ENCODE results near the gene CEP128. TPM values are rescaled to one million over a fixed set of nuclear protein-coding genes. Genes with fewer than 3 reads are reported as not detected.

CEP128 gene
- total RNA-seq, 2 experiments from 2014 or later = 12.3 to 13.0 TPM

DNA sequence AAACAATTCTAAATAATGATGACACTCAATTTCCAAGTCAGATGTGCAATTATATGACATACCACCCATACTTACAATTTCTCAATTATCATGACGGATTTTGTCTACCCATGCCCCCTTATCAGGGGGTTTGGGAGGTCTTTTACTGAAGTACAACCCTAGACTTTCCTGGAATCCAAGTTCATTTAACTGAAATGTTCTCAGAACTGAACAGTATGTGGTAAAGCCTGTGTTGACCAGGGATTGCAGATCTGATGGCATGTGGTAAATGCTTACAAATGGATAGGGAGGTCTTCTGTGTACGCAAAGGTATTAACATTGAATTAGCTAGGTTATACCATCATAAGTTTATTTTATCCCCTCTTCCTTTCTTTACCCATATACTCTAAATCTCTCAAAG, 281.8 kb downstream of the CEP128 start:
- ChIA-PET POLR2A (no interaction called here), CTCF (no interaction called here)
- Mint-ChIP-seq H3K27ac (no peak overlapping the region), H3K4me1 (ENCODE audit: low read depth) (no peaks in the 10 kb centered on the region), H3K27me3 (no peaks in the 10 kb centered on the region), H3K36me3 (ENCODE audit: low read depth) (peaks cover 11% of the 10 kb centered on the region), H3K4me3 (no peak overlapping the region), H3K9me3 (peaks cover 3% of the 10 kb centered on the region)
- TF ChIP-seq, protein P1, sequence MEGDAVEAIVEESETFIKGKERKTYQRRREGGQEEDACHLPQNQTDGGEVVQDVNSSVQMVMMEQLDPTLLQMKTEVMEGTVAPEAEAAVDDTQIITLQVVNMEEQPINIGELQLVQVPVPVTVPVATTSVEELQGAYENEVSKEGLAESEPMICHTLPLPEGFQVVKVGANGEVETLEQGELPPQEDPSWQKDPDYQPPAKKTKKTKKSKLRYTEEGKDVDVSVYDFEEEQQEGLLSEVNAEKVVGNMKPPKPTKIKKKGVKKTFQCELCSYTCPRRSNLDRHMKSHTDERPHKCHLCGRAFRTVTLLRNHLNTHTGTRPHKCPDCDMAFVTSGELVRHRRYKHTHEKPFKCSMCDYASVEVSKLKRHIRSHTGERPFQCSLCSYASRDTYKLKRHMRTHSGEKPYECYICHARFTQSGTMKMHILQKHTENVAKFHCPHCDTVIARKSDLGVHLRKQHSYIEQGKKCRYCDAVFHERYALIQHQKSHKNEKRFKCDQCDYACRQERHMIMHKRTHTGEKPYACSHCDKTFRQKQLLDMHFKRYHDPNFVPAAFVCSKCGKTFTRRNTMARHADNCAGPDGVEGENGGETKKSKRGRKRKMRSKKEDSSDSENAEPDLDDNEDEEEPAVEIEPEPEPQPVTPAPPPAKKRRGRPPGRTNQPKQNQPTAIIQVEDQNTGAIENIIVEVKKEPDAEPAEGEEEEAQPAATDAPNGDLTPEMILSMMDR (IDR thresholded peaks at IDR 0.05) = no peak
- H3K27ac ChIP-seq (ENCODE audit: low read depth in 1 of 2, low read length in 2 of 2) = no peak overlapping the region
- H3K36me3 ChIP-seq (ENCODE audit: insufficient read depth, low read length) = no peaks in the 10 kb centered on the region
- H3K9me3 ChIP-seq (ENCODE audit: control insufficient read depth in 1 of 2, insufficient read depth in 1 of 2, low read length in 2 of 2) = no peaks in the 10 kb centered on the region
- intact Hi-C loops (cut with DNase I, micrococcal nuclease) = no loop called here
- H3K27me3 ChIP-seq (ENCODE audit: control insufficient read depth in 1 of 2, insufficient read depth in 2 of 2, low read length in 2 of 2) = no peaks in the 10 kb centered on the region
- no peak overlapping the region for H3K4me3 ChIP-seq (ENCODE audit: low read length)
- no peak for ATAC-seq (ENCODE audit: poor library complexity)
- no peaks in the 10 kb centered on the region for H3K4me1 ChIP-seq (ENCODE audit: insufficient read depth, low read length)
- no peak for DNase-seq

DNA sequence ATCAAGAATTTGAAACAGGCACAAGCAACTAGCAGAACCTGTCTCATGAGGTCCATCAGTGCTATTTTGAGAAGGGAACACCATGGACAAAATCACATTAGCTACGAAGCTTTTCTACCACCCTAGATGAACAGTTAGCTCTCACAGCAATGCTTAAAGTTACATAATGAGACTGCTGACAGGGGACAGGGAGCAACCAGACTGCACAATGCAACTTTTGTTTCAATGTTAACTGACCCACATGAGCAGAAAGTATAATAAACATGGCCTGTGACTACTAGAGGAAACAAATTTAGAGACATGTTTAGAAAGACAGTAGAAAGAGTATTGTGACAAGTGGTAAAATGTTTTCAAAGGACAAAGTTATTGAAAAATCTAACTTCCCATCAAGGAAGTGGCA, 282.8 kb downstream of the CEP128 start:
- DNase-seq (no peak), ATAC-seq (ENCODE audit: poor library complexity) (no peak)
- CTCF ChIA-PET = no interaction called here
- Mint-ChIP-seq H3K27ac (no peak overlapping the region), H3K4me3 (no peak overlapping the region), H3K27me3 (no peaks in the 10 kb centered on the region), H3K9me3 (peaks cover 6% of the 10 kb centered on the region), H3K4me1 (ENCODE audit: low read depth) (no peaks in the 10 kb centered on the region), H3K36me3 (ENCODE audit: low read depth) (peaks cover 22% of the 10 kb centered on the region)
- no peak overlapping the region for H3K27ac ChIP-seq (ENCODE audit: low read depth in 1 of 2, low read length in 2 of 2)
- TF ChIP-seq, protein P1 (IDR thresholded peaks at IDR 0.05) = no peak
- no peaks in the 10 kb centered on the region for H3K4me1 ChIP-seq (ENCODE audit: insufficient read depth, low read length)
- H3K27me3 ChIP-seq (ENCODE audit: control insufficient read depth in 1 of 2, insufficient read depth in 2 of 2, low read length in 2 of 2) = no peaks in the 10 kb centered on the region
- intact Hi-C loops (cut with DNase I, micrococcal nuclease) = no loop called here
- H3K9me3 ChIP-seq (ENCODE audit: control insufficient read depth in 1 of 2, insufficient read depth in 1 of 2, low read length in 2 of 2) = no peaks in the 10 kb centered on the region
- no peaks in the 10 kb centered on the region for H3K36me3 ChIP-seq (ENCODE audit: insufficient read depth, low read length)
- POLR2A ChIA-PET = no interaction called here
- no peak overlapping the region for H3K4me3 ChIP-seq (ENCODE audit: low read length)

DNA sequence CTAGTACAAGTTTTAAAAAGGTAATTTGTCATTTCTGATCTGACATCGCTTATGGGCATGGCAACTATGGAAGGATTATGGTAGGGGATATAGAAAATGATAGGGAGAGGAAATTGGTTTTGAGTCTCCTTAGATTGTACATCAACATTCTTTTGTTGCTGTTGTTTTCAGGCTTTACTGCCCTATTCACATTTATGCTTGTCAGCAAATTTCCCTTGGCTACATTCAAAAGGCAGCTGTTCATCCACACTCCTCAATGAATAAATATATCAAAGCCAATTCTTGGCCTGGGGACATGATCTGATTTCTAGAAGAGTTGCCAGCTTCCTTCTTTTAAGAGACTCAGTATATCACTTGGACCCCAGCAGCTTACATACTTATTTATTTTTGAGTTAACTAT, 283.4 kb downstream of the CEP128 start:
- ChIA-PET POLR2A (no interaction called here), CTCF (no interaction called here)
- peaks cover 27% of the 10 kb centered on the region for H3K36me3 Mint-ChIP-seq (ENCODE audit: low read depth)
- Histone ChIP-seq H3K4me1 (ENCODE audit: insufficient read depth, low read length) (no peaks in the 10 kb centered on the region), H3K36me3 (ENCODE audit: insufficient read depth, low read length) (no peaks in the 10 kb centered on the region), H3K9me3 (ENCODE audit: control insufficient read depth in 1 of 2, insufficient read depth in 1 of 2, low read length in 2 of 2) (no peaks in the 10 kb centered on the region), H3K27me3 (ENCODE audit: control insufficient read depth in 1 of 2, insufficient read depth in 2 of 2, low read length in 2 of 2) (no peaks in the 10 kb centered on the region), H3K4me3 (ENCODE audit: low read length) (no peak overlapping the region), H3K27ac (ENCODE audit: low read depth in 1 of 2, low read length in 2 of 2) (no peak overlapping the region)
- H3K4me1 Mint-ChIP-seq (ENCODE audit: low read depth) = no peaks in the 10 kb centered on the region
- intact Hi-C loops (cut with DNase I, micrococcal nuclease) = no loop called here
- no peak overlapping the region for H3K27ac Mint-ChIP-seq
- no peak overlapping the region for H3K4me3 Mint-ChIP-seq
- no peaks in the 10 kb centered on the region for H3K27me3 Mint-ChIP-seq
- DNase-seq (no peak), ATAC-seq (ENCODE audit: poor library complexity) (no peak)
- TF ChIP-seq, protein P1 (IDR thresholded peaks at IDR 0.05) = no peak
- peaks cover 6% of the 10 kb centered on the region for H3K9me3 Mint-ChIP-seq
